Measurements from ENCODE around the gene STIP1. TPM values are rescaled to one million over a fixed set of nuclear protein-coding genes. Genes with fewer than 3 reads are reported as not detected.

STIP1 gene
- total RNA-seq, 1 experiment from 2014 or later = 336 TPM

DNA sequence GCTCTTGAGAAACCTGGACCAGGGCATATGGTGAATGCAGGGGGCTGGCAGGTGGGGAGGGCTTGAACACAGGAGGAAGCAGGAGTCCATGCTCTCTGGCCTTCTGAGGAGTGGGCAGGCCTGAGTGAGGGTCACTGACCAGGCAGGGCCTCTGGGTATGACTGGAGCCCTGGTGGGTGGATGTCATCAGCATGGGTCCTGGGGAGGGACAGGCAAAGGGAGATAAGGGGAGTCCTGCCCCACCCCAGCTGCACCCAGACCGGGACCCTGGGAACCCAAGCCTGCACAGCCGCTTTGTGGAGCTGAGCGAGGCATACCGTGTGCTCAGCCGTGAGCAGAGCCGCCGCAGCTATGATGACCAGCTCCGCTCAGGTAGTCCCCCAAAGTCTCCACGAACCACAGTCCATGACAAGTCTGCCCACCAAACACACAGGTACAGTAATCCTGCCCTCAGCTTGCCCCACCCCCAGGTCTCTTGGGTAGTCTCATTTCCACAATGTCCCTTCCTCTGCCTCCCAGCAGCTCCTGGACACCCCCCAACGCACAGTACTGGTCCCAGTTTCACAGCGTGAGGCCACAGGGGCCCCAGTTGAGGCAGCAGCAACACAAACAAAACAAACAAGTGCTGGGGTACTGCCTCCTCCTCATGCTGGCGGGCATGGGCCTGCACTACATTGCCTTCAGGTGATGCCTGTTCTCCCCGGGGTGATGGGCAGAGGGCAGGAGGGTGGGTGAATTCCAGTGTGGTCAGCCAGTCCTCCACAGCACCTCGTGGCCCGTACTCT, 46.4 kb downstream of the STIP1 start:
- ChIA-PET CTCF (interaction anchor here (0.8 to 1.5 kb wide), 2 partner anchors 72 to 85 kb away, joined by 3 read pairs; partner anchors contain the start of genes PRDX5 and TRMT112), POLR2A (interaction anchor here (3.1 kb wide), 1 partner anchor 9 kb away, joined by 11 read pairs; the partner anchor contains the start of gene FKBP2), RAD21 (ENCODE audit: low non-redundant PET in 1 of 2, low total read pairs in 2 of 2, uncharacterized antibody in 2 of 2, unreplicated experiment in 2 of 2) (interaction anchor here in 1 of 2 experiments (0.6 kb wide), 1 partner anchor 44 kb away, joined by 3 read pairs; no protein-coding TSS in a partner anchor)
- ATAC-seq (no peak), DNase-seq (ENCODE audit: low read depth, low spot score) (no peak)
- TF ChIP-seq EZH2 (IDR thresholded peaks at IDR 0.05) (no peak), POLR2AphosphoS5 (IDR thresholded peaks at IDR 0.05; ENCODE audit: low read depth, low read length) (no peak; the same call in 1 of the 2 replicates), SIN3A (IDR thresholded peaks at IDR 0.05; ENCODE audit: low read depth) (no peak), SRF (IDR thresholded peaks at IDR 0.05; ENCODE audit: low read depth) (no peak), SP1 (IDR thresholded peaks at IDR 0.05; ENCODE audit: low read depth) (no peak), YY1 (IDR thresholded peaks at IDR 0.05; ENCODE audit: extremely low read depth, insufficient replicate concordance, low read depth, low read length) (no peak), ELF1 (IDR thresholded peaks at IDR 0.05; ENCODE audit: borderline replicate concordance, low read depth) (no peak), EGR1 (IDR thresholded peaks at IDR 0.05; ENCODE audit: low read depth) (no peak)
- TF ChIP-seq, protein P1, sequence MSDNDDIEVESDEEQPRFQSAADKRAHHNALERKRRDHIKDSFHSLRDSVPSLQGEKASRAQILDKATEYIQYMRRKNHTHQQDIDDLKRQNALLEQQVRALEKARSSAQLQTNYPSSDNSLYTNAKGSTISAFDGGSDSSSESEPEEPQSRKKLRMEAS (IDR thresholded peaks at IDR 0.05) = no peak
- TF ChIP-seq, protein P2, sequence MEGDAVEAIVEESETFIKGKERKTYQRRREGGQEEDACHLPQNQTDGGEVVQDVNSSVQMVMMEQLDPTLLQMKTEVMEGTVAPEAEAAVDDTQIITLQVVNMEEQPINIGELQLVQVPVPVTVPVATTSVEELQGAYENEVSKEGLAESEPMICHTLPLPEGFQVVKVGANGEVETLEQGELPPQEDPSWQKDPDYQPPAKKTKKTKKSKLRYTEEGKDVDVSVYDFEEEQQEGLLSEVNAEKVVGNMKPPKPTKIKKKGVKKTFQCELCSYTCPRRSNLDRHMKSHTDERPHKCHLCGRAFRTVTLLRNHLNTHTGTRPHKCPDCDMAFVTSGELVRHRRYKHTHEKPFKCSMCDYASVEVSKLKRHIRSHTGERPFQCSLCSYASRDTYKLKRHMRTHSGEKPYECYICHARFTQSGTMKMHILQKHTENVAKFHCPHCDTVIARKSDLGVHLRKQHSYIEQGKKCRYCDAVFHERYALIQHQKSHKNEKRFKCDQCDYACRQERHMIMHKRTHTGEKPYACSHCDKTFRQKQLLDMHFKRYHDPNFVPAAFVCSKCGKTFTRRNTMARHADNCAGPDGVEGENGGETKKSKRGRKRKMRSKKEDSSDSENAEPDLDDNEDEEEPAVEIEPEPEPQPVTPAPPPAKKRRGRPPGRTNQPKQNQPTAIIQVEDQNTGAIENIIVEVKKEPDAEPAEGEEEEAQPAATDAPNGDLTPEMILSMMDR (IDR thresholded peaks at IDR 0.05 in 2 of 3, conservative IDR thresholded peaks at IDR 0.05 in 1 of 3; ENCODE audit: borderline replicate concordance in 1 of 3, insufficient read depth in 1 of 3, low read depth in 2 of 3, low read length in 2 of 3) = no peak
- TF ChIP-seq, protein P3, sequence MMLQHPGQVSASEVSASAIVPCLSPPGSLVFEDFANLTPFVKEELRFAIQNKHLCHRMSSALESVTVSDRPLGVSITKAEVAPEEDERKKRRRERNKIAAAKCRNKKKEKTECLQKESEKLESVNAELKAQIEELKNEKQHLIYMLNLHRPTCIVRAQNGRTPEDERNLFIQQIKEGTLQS (IDR thresholded peaks at IDR 0.05) = no peak
- TF ChIP-seq, protein P4, sequence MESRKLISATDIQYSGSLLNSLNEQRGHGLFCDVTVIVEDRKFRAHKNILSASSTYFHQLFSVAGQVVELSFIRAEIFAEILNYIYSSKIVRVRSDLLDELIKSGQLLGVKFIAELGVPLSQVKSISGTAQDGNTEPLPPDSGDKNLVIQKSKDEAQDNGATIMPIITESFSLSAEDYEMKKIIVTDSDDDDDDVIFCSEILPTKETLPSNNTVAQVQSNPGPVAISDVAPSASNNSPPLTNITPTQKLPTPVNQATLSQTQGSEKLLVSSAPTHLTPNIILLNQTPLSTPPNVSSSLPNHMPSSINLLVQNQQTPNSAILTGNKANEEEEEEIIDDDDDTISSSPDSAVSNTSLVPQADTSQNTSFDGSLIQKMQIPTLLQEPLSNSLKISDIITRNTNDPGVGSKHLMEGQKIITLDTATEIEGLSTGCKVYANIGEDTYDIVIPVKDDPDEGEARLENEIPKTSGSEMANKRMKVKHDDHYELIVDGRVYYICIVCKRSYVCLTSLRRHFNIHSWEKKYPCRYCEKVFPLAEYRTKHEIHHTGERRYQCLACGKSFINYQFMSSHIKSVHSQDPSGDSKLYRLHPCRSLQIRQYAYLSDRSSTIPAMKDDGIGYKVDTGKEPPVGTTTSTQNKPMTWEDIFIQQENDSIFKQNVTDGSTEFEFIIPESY (IDR thresholded peaks at IDR 0.05; ENCODE audit: extremely low read depth, insufficient replicate concordance, low read length) = no peak
- Histone ChIP-seq H3K4me2 (ENCODE audit: low read length) (peak overlapping the region; percentile 85; the same call in 1 of the 2 replicates), H3K9me2 (ENCODE audit: insufficient read depth) (no peaks in the 10 kb centered on the region), H3K9ac (ENCODE audit: low read length) (peak overlapping the region; percentile 2; the same call in 1 of the 2 replicates), H3K79me2 (ENCODE audit: insufficient read depth, low read length) (peaks cover 11% of the 10 kb centered on the region), H3K27ac (ENCODE audit: low read depth, low read length) (no peak overlapping the region; the same call in 1 of the 2 replicates), H3K9me3 (ENCODE audit: control insufficient read depth in 1 of 2, insufficient read depth in 1 of 2, low read depth in 1 of 2, low read length in 2 of 2) (no peaks in the 10 kb centered on the region), H3K27me3 (ENCODE audit: insufficient read depth, low read length) (no peaks in the 10 kb centered on the region), H4K20me1 (ENCODE audit: insufficient read depth) (no peaks in the 10 kb centered on the region), H3K4me3 (replicated peaks in 1 of 2; ENCODE audit: low read depth in 1 of 2, low read length in 2 of 2) (no peak overlapping the region), H3K36me3 (ENCODE audit: control insufficient read depth in 1 of 2, insufficient read depth in 2 of 2, low read length in 2 of 2) (0 out of 4 replicates have a peak, but pooled peaks cover 0 to 1% of the 10 kb centered on the region in 2 experiments), H2AFZ (ENCODE audit: low read depth, low read length, poor library complexity, severe bottlenecking) (no peak overlapping the region), H3K4me1 (ENCODE audit: control insufficient read depth in 1 of 2, insufficient read depth in 2 of 2, low read length in 2 of 2) (peaks cover 27 to 64% of the 10 kb centered on the region in 2 experiments)
- no TSS peak for BruUV-seq (replicated peaks)
- intact Hi-C loops (cut with micrococcal nuclease) = no loop called here

All from HCT116 (cell line).